Thyroid gland (tissue), 4 donors: ENCODE measurements around the gene CACNA1B.

Experiments
- POLR2A ChIP-seq, 2 donors: fragments of 450-650 bp; IDR thresholded peaks; one replicate each; pipeline ENCODE4 v1.6.1; 2017; ENCODE audit warnings: antibody characterized with exemption in 2 of 2, mild to moderate bottlenecking in 2 of 2, moderate library complexity in 1 of 2
- TF ChIP-seq, protein P1 (sequence below), 6 experiments: fragments of 200-600 bp in 3 of 6; fragments of 450-650 bp in 3 of 6; sonication (generic) in 3 of 6; IDR thresholded peaks; one replicate each; pipeline ENCODE4 v1.5.1; 2016 to 2019; ENCODE audit warnings: antibody characterized with exemption in 6 of 6, mild to moderate bottlenecking in 2 of 6, inconsistent platforms in 1 of 6, moderate library complexity in 1 of 6

DNA sequence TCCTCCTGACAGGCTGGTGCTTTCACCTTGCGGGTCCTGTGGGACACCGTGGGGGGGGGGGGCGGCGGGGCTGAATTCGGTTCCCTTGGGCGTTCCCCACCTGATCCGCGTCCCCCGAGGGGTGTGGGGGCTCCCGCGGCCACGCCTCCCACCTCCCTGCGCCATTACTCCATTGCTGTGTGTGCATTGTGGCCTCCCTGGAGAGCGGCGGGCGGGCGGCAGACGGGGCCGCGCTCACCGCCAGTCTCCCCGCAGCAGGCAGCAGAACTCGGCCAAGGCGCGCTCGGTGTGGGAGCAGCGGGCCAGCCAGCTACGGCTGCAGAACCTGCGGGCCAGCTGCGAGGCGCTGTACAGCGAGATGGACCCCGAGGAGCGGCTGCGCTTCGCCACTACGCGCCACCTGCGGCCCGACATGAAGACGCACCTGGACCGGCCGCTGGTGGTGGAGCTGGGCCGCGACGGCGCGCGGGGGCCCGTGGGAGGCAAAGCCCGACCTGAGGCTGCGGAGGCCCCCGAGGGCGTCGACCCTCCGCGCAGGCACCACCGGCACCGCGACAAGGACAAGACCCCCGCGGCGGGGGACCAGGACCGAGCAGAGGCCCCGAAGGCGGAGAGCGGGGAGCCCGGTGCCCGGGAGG, 145.3 kb downstream of the CACNA1B start:
- TF ChIP-seq, protein P1, sequence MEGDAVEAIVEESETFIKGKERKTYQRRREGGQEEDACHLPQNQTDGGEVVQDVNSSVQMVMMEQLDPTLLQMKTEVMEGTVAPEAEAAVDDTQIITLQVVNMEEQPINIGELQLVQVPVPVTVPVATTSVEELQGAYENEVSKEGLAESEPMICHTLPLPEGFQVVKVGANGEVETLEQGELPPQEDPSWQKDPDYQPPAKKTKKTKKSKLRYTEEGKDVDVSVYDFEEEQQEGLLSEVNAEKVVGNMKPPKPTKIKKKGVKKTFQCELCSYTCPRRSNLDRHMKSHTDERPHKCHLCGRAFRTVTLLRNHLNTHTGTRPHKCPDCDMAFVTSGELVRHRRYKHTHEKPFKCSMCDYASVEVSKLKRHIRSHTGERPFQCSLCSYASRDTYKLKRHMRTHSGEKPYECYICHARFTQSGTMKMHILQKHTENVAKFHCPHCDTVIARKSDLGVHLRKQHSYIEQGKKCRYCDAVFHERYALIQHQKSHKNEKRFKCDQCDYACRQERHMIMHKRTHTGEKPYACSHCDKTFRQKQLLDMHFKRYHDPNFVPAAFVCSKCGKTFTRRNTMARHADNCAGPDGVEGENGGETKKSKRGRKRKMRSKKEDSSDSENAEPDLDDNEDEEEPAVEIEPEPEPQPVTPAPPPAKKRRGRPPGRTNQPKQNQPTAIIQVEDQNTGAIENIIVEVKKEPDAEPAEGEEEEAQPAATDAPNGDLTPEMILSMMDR (IDR thresholded peaks at IDR 0.05) = no peak
- TF ChIP-seq POLR2A (IDR thresholded peaks at IDR 0.05) = no peak
